Measurements from ENCODE around the gene HTR3E.
"Not testable (repeated sequence)": the region's sequence is repeated elsewhere in the genome, so short reads cannot be mapped to it uniquely, and the experiment has no call there.

HTR3E gene

DNA sequence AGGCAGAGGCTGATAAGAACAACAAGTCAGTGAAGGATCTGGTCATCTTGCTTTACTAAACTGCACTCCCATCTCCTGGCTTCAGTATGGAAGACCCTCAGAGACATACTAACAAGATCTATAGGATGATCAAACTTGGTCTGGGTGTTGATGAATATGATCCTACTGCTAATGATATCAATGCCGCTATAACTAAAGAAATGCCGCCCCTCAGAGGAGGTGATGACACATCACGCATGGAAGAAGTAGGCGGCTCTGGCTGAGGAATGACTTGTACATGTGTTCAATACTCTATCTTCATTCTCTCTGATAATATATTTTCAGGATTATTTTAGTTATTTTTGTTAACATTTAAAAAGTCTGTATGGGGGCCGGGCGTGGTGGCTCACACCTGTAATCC is 20.8 kb downstream of the HTR3E start:
- no peak for DNase-seq

DNA sequence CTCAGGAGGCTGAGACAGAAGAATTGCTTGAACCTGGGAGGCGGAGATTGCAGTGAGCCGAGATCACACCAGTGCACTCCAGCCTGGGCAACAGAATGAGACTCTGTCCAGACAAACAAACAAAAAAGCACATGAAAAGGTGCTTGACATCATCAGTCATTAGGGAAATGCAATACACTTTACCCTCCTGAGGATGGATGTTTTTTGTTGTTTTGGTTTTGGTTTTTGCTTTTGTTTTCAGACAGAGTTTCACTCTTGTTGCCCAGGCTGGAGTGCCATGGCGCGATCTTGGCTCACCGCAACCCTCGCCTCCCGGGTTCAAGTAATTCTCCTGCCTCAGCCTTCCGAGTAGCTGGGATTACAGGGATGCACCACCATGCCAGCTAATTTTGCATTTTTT is 24.2 kb downstream of the HTR3E start:
- not testable (repeated sequence) for DNase-seq

DNA sequence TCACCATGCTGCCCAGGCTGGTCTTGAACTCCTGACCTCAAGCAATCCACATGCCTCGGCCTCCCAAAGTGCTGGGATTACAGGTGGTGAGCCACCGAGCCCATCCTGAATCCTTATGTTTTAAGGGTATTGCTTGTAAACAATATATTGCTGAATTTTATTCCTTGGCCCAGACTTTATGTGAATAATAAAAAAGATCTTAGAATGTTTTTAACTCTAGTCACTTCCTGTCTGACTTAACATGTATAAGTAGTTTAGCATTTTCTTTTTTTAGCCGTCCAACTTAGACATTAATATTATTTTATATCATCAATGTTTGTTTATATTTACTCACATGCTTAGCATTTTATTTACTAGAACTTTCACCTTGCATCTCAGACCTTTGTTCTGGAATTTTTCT is 29.1 kb downstream of the HTR3E start:
- no peak for DNase-seq

DNA sequence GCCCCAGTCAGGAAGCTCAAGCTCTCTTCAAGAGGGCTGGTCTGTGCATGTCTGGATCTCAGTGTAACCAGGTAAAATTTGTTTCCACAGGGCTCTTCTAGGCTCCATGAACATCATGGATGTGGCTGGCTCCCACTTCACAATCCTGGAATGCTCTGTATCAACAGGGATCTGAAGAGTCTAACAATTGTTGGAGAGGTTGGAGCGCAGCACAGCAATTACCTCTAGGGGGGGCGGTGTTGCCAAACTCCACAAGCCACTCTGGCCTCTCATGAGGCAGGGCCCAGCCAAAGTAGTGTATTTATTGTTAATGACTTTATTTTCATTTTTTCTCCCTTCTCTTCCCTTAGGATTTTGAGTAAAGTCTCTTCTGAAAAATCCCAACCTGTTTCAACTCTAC is 32.1 kb downstream of the HTR3E start:
- DNase-seq = no peak

DNA sequence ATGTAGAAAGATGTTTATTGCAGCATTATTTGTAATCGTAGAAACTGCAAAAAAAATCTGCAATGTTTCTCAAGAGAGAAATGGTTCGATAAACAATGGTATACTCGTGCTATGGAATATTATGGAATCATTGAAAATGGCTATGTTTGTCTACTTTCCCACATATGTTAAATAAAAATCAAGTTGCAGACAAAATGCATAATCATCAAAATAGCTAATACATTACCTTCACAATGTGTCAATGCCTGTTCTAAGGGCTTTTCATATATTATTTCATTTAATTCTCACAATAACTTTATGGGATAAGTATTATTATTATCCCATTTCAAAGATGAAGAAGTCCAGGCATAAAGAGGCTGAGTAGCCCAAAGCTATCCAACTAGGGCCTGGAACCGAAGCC is 36.1 kb downstream of the HTR3E start:
- no peak for DNase-seq

DNA sequence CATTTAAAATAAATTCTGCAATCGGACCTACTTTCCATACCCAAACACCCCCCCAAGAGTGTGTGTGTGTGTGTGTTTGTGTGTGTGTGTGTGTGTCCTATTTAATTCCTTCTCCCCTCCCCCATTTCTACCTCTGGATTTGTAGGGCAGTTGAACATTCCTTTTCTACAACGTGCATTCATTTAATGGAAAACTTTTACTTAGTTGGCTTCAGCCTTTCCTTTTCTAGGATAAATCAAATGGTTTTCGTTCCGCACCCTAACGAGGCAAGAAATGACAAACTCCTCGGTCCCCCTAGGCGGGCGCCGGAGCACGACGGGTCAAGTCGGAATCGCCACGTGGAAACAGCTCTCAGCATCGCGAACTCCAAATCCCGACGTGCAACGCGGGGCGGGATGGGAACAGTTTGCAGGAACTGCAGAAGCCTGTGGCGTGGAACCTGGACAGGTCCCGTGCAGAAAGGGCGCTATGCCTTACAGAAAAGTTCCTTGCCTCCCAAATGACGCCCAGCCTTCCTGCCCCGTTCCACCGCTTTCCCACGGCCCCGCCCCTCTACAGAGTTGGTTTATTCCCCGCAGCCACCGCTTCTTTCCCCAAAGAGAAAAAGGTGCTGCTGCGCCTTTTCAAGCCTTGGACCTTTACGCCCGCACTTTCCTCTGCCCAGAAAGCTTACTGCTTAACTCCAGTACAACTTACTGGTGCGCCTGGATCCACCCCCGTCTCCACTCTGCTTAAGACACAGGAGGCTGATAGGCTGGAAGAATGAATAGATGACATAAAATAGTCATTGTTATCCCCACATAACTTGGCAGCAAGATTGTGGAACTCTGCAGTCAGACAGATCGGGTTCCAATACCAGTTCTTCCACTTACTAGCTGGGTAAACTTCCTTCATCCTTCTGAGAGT is 37.2 kb downstream of the HTR3E start:
- peak in 1 of 2 donors; percentile 16 for DNase-seq

DNA sequence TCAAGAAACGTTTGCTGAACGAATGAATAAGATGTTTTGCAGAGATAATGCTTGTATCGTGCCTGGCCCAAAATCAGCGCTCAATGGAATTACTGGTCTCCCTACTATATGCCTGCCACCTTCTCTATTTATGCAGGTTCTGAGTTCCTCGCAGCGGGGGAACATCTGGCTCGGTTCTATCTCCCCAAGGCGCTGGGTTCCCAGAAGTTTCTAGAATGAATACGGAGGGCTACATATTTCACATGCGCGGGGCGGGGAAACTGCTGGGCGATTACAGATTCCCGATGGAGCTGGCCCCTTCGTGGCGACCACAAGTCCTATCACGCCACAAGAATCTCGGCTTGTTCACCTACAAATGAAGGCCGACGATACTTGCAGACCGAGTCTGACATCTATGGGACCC is 37.9 kb downstream of the HTR3E start:
- peak in 1 of 2 donors; percentile 45 for DNase-seq

DNA sequence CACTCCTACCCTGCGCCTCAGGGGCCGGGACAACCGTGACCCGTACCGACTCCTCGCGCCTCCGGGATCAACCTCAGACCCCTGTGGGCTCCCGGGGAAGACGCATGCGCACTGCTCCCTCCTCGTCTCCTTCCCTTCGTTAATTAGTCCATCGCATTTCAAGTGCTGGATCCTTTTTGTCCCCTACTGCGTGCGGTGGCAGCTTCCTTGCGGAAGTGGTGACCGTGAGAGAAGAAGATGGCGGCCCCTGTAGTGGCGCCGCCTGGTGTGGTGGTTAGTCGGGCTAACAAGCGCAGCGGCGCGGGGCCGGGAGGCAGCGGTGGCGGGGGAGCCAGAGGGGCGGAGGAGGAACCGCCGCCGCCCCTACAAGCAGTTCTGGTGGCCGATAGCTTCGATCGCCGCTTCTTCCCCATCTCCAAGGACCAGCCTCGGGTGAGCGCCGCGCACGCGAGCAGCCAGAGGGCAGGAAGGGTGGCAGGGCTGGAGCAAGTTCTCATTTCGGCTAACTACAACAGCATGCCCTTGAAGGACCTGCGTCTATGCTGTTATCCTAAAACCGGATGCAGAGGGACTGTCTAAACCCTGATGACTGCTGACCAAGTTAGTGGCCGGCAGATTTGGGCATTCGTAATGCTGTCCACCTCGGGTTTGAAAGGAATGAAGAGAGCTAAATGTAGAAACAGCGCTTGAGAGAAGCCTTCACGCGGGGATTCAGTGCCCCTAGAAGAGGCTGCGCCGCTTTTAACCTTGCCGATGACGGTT is 38.5 kb downstream of the HTR3E start, which contains the start of gene EIF2B5:
Gene EIF2B5 (plus strand): TSS at position 210 of the 762 bp plus-strand sequence. CDS start 28 bp downstream, at position 238.
- DNase-seq = peak; percentile 75 to 91

DNA sequence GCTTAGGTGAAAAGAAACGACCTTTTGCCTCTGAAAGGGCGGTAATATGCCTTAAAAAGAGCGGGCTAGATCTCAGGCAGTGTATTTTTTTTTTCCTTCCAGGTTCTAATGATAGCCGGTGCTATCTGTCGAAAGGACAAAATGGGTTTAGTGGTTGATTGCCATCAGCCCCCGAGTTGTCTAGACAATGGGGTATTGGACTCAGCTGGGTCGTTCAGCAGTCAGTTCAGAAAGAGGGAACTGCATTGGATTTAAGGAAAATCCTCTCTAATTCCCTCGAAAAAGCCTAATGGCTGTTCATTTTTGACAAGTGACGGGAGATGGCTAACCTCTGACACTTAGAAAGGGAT is 39.0 kb downstream of the HTR3E start:
- DNase-seq = no peak

DNA sequence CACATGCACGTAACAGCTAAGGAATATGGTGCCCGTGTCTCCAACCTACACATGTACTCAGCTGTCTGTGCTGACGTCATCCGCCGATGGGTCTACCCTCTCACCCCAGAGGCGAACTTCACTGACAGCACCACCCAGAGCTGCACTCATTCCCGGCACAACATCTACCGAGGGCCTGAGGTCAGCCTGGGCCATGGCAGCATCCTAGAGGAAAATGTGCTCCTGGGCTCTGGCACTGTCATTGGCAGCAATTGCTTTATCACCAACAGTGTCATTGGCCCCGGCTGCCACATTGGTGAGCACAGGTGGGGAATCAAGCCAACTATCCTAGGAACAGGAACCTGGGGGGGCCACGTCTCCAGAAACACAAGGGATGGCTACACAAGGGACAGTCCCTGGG is 43.6 kb downstream of the HTR3E start:
- DNase-seq = no peak

DNA sequence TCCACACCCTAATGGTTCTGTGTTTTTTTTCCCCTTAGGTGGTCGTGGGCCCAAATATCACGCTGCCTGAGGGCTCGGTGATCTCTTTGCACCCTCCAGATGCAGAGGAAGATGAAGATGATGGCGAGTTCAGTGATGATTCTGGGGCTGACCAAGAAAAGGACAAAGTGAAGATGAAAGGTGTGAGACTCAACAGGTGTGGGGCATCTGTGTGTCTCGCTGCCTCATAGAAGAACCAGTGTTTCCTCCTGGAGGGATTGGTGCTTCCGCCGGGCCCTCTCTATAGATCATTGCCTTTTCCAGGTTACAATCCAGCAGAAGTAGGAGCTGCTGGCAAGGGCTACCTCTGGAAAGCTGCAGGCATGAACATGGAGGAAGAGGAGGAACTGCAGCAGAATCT is 45.3 kb downstream of the HTR3E start:
- no peak for DNase-seq

DNA sequence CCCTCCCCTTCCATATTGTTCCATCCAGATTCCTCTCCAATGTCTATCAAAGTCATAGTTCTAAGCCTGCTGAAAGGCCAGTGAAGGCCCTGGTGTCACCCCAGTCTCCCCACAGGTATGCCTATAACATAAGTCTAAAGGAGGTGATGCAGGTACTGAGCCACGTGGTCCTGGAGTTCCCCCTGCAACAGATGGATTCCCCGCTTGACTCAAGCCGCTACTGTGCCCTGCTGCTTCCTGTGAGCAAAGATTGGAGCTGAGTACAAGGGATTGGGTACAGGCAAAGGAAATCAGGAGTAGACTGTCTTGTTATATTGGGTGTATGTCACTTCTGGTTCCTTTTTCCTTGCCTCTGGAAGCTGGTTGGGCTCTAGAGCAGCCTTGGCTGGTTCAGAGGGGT is 46.5 kb downstream of the HTR3E start:
- DNase-seq = no peak

DNA sequence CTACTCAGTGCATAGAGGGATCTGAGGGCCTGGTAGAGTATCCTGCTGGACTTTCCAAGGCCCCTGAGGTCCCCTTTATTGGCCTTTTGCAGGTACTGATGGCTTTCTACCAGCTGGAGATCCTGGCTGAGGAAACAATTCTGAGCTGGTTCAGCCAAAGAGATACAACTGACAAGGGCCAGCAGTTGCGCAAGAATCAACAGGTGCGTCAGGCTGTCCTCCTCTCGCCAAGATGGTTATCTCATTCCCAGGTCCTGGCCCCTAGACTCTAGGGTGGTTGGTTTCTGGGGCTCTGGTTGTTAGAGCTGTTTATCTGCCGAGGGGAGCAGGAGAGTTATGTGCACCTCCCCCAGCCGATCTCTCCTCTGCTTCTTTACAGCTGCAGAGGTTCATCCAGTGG is 47.6 kb downstream of the HTR3E start:
- no peak for DNase-seq

DNA sequence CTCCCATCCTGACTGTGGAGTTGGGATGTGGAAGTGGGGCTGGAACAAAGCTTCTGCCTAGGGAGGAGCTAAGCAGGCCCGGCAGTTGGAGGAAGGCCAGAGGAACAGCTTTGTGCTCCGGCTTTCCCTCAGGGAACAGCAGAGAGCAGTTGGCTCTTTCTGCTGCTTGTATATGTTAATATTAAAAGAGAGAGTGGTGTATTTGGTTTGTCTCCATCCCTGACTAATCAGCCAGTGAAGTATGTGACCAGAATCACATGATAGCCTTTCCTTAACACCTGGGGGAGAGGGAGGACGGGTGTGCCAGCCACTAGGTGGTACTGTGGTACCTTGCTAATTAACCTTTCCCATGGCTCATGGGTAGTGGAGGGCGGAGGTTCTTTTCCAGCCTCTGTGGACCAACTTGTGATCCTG is 48.3 kb downstream of the HTR3E start:
- no peak for DNase-seq

DNA sequence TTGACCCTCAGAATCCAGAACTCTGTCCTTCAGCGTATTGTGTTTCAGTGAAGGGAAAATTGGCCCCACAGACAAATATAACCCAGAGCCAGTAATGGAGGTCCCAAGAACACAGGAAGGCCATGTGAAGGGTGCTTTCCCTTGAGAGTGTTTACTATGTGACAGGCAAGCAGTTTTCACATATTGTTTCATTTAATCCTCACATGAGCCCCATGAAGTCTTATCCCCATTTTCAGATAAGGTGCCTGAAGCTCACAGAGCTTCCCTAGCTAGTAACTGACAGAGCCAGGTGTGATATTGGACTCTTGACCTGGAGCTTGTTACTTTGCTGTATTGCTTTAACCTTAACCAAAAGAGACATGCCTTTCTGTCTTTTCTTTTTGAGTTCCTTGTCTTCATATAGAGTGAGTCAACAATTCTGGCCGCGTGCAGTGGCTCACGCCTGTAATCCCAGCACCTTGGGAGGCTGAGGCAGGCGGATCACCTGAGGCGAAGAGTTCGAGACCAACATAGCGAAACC is 48.9 kb downstream of the HTR3E start:
- no peak for DNase-seq

DNA sequence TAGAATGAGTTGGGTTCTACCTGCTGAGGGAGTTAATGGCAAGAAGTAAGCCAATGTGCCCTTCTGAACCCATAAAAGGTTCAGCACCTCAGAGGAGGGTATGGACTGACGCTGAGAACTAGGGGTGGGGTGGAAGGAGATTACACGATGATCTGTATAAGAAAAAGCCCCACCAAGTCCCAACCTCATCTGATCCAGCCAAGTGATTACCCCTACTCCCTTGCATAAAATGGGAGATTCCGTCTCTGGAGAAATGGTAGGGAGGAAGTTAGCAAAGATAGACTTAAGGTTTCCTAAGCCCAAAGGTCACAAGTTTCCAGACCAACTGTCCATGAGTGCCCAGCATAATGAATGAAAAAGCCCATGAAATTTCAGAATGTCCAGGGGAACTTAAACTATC is 51.2 kb downstream of the HTR3E start:
- DNase-seq = no peak

DNA sequence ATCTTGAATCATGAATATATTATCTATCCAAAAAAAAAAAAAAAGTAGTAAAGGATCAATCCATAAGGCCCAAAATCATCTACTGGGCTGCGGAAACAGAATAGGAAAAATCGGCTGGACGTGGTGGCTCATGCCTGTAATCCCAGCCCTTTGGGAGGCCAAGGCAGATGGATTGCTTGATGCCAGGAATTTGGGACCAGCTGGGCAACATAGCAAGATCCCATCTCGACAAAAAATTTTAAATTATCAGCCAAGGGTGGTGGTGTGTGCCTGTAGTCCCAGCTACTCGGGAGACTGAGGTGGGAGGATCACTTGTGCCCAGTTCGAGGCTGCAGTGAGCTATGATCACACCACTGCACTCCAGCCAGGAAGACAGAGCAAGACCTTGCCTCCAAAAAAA is 52.3 kb downstream of the HTR3E start:
- no peak for DNase-seq

DNA sequence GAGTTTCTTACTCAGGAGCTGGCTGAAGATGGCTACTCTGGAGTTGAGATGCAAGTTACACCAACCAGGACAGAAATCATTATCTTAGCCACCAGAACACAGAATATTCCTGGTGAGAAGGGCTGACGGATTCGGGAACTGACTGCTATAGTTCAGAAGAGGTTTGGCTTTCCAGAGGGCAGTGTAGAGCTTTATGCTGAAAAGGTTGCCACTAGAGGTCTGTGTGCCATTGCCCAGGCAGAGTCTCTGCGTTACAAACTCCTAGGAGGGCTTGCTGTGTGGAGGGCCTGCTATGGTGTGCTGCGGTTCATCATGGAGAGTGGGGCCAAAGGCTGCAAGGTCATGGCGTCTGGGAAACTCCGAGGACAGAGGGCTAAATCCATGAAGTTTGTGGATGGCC is 52.9 kb downstream of the HTR3E start:
- DNase-seq = not testable (repeated sequence)

DNA sequence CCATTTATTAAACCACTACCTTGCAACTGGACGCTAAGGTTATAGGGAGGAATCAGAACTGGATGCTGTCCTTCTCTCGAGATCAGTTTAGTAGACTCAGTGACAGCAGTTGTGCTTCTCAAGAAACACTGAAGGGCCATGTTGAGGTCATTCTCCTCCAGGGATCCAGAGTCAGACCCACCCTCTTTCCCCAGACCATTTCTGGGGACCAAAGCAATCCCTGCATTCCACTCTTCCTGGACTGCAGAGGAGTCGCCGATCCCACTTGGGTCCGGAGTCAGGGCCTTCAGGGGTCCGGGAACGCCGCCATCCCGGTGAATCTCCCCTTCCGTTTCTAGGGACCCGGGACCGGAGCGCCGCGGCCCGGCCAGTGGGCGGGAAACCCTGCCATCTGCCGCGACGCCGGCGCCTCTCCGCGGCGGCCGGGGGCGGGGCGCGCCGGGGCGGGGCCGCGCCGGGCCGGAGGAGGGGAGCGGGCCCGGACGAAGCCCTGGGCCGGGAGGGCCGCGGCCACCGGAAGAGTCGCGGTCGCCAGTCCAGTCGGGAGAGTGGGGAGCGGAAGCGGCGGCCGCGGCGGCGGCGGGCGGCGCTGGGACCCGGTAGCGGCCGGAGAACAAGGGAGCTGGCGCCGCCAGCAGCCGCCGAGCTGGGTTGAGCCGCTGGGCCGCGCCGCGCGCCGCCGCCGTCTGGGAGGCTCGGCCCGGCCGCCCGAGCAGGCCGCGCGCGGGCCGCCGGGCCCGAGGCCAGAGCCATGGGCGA is 58.2 kb downstream of the HTR3E start, which contains the start of gene DVL3:
Gene DVL3 (plus strand): TSS at position 493 of the 759 bp plus-strand sequence. CDS start 259 bp downstream, at position 752.
- peak in 1 of 2 donors; percentile 58 for DNase-seq

DNA sequence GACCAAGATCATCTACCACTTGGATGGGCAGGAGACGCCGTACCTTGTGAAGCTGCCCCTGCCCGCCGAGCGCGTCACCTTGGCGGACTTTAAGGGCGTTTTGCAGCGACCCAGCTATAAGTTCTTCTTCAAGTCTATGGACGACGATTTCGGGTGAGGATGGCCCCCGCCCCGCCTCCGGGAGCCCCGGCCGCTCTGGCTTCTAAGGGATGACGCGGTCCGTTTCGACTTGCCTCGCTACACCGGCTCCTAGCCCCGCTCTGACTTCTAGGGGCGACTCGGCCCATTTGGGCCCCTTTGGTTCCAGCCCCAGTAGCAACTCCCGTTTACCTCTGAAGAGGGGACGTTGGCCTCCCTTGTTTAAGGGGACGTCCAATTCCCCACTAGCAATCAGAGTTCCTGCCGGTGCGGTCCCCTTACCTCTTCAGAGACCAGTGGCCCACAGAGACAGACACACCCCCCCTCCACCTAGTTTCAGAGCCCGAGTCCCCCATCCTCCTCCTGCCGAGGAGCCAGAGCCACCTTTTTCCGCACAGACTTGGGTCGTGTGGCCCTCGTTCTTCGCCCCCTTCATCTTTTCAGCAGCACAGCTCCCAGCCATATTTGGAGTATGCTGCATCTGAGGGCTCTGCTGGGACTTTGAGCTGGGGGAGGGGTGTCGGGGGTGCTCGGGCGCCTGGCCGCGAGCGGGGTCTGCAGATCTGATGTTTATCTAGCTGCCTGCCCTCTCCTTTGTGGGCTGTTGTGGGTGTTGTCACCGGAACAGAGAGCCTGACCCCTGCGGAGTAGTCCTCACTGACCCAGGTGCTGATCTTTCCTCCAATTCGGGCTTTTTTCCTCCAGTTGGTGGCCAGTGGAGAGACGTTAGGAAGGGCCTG is 59.0 kb downstream of the HTR3E start:
- DNase-seq = peak in 1 of 2 donors; percentile 58

DNA sequence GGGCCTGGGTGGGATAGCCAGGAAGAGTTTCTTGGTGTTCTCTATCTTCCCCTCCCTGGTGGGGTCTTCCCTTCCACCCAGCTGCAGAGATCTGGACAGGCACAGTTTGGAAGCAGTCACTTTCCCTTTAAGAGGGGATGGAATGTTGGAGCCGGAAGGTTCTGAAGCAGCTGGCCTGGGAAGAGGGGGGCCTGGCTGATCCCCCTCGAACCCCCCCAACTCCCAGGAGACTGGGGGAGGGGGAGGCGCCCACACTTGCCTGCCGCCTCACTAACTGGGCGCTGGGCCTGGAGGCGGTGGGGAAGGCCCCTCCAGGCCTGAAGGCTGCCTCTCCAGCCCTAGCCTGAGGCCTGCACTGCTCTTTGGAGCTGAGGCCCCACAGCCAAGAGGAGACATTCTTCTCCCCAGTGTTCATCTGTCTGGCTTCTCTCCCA is 59.7 kb downstream of the HTR3E start:
- DNase-seq = no peak

Data from bone marrow (tissue), 2 donors.